ENCODE data around the gene PLXDC2.

DNA sequence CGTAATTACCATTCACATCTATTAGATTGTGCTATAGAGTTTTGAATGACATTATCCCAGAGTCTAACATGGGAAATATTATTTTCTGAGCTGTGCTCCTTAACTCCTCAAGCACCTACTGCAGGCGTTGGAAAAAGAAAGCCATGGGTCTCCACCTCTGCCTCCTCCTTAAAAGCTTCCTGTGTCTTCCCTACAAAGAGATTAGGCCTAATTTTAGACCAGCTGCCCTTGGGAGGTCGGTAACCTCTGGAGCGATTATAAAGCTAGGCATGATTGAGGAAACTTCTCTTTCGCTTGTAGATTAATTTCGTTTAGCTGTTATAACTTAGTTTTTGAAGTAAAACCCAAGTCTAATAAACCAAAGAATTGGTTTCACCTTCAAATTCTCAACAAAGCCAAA, 75.2 kb downstream of the PLXDC2 start:
- TF ChIP-seq, protein P1, sequence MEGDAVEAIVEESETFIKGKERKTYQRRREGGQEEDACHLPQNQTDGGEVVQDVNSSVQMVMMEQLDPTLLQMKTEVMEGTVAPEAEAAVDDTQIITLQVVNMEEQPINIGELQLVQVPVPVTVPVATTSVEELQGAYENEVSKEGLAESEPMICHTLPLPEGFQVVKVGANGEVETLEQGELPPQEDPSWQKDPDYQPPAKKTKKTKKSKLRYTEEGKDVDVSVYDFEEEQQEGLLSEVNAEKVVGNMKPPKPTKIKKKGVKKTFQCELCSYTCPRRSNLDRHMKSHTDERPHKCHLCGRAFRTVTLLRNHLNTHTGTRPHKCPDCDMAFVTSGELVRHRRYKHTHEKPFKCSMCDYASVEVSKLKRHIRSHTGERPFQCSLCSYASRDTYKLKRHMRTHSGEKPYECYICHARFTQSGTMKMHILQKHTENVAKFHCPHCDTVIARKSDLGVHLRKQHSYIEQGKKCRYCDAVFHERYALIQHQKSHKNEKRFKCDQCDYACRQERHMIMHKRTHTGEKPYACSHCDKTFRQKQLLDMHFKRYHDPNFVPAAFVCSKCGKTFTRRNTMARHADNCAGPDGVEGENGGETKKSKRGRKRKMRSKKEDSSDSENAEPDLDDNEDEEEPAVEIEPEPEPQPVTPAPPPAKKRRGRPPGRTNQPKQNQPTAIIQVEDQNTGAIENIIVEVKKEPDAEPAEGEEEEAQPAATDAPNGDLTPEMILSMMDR (IDR thresholded peaks at IDR 0.05) = no peak
- TF ChIP-seq POLR2AphosphoS5 (IDR thresholded peaks at IDR 0.05; ENCODE audit: low read depth, low read length) = no peak

All from Panc1 (cell line).